GM12891 (cell line): Measurements from ENCODE around the gene NPPC.

Experiments used
- PAX5 ChIP-seq: IDR thresholded peaks from 2 replicates; pipeline ENCODE4 v1.6.1; 2011; ENCODE audit warnings: low read length, moderate library complexity, mild to moderate bottlenecking; ENCODE audit not compliant: insufficient read depth, severe bottlenecking
- POLR2A ChIP-seq: IDR thresholded peaks from 2 replicates; pipeline ENCODE4 v1.6.1; 2011; ENCODE audit warnings: low read depth, low read length, control low read depth
- POLR2AphosphoS5 ChIP-seq: IDR thresholded peaks from 2 replicates; pipeline ENCODE4 v1.6.1; 2011; ENCODE audit warnings: low read depth, low read length, control low read depth
- POU2F2 ChIP-seq: IDR thresholded peaks from 2 replicates; pipeline ENCODE4 v1.6.1; 2011; ENCODE audit warnings: low read depth, mild to moderate bottlenecking, control low read depth, low read length, moderate library complexity
- SPI1 ChIP-seq: IDR thresholded peaks from 2 replicates; pipeline ENCODE4 v1.6.1; 2011; ENCODE audit warnings: low read depth, low read length, control low read depth
- TAF1 ChIP-seq: IDR thresholded peaks from 2 replicates; pipeline ENCODE4 v1.6.1; 2011; ENCODE audit warnings: low read depth, low read length, control low read depth

GRCh38 chr2:231882646-231883045, 43.5 kb downstream of the NPPC start:
- TF ChIP-seq SPI1, result no peak
- TF ChIP-seq POU2F2, result no peak
- TF ChIP-seq TAF1, result no peak
- TF ChIP-seq POLR2A, result no peak
- no peak for TF ChIP-seq POLR2AphosphoS5
- no peak for TF ChIP-seq PAX5
